ENCODE data around the gene HCN4.
"Not testable (repeated sequence)": the region's sequence is repeated elsewhere in the genome, so short reads cannot be mapped to it uniquely, and the experiment has no call there.

HCN4 gene

GRCh38 chr15:73368301-73369136, at the start of gene HCN4:
Gene HCN4, minus strand, starts transcription at chr15:73368958. Its CDS starts 688 bp downstream, at chr15:73368270.
- no peak for DNase-seq

GRCh38 chr15:73414876-73415275, 46.1 kb upstream of the HCN4 start:
- no peak for DNase-seq

GRCh38 chr15:73403171-73403570, 34.4 kb upstream of the HCN4 start:
- no peak for DNase-seq

GRCh38 chr15:73400222-73400621, 31.5 kb upstream of the HCN4 start:
- DNase-seq: not testable (repeated sequence)

GRCh38 chr15:73398861-73399260, 30.1 kb upstream of the HCN4 start:
- DNase-seq: no peak

- no peak for DNase-seq
Measured at GRCh38 chr15:73397461-73397860, 28.7 kb upstream of the HCN4 start.

GRCh38 chr15:73395671-73396070, 26.9 kb upstream of the HCN4 start:
- no peak for DNase-seq

- DNase-seq: no peak
Measured at GRCh38 chr15:73394782-73395181, 26.0 kb upstream of the HCN4 start.

GRCh38 chr15:73393336-73393735, 24.6 kb upstream of the HCN4 start:
- no peak for DNase-seq

- DNase-seq: no peak
Measured at GRCh38 chr15:73392025-73392424, 23.3 kb upstream of the HCN4 start.

- no peak for DNase-seq
Measured at GRCh38 chr15:73391128-73391872, 22.5 kb upstream of the HCN4 start.

GRCh38 chr15:73389971-73390544, 21.3 kb upstream of the HCN4 start:
- no peak for DNase-seq

- no peak for DNase-seq
Measured at GRCh38 chr15:73389539-73389938, 20.8 kb upstream of the HCN4 start.

- no peak for DNase-seq
Measured at GRCh38 chr15:73388256-73388781, 19.6 kb upstream of the HCN4 start.

GRCh38 chr15:73387507-73388255, 18.9 kb upstream of the HCN4 start:
- no peak for DNase-seq

- DNase-seq: no peak
Measured at GRCh38 chr15:73386886-73387506, 18.2 kb upstream of the HCN4 start.

- no peak for DNase-seq
Measured at GRCh38 chr15:73386238-73386637, 17.5 kb upstream of the HCN4 start.

- DNase-seq: no peak
Measured at GRCh38 chr15:73385205-73385604, 16.4 kb upstream of the HCN4 start.

- no peak for DNase-seq
Measured at GRCh38 chr15:73383310-73384189, 14.8 kb upstream of the HCN4 start.

- DNase-seq: no peak
Measured at GRCh38 chr15:73382115-73382514, 13.4 kb upstream of the HCN4 start.

GRCh38 chr15:73380661-73381060, 11.9 kb upstream of the HCN4 start:
- DNase-seq: no peak
